NAMALWA (cell line): ENCODE data around the gene GPR158.

Experiments
- DNase-seq: peaks from one replicate; pipeline ENCODE4 v3.0.0-alpha.2; 2015; ENCODE audit warnings: low spot score

GPR158 gene

GRCh38 chr10:25578061-25578460 lies 403.3 kb downstream of the GPR158 start:
- DNase-seq, result no peak

- no peak for DNase-seq
Measured at GRCh38 chr10:25582961-25583360, 408.2 kb downstream of the GPR158 start.

- no peak for DNase-seq
Measured at GRCh38 chr10:25600651-25601050, 425.9 kb downstream of the GPR158 start.

GRCh38 chr10:25604591-25604990 lies 429.8 kb downstream of the GPR158 start:
- DNase-seq, result no peak

- DNase-seq, result no peak
Measured at GRCh38 chr10:25614652-25615051, 439.9 kb downstream of the GPR158 start.

GRCh38 chr10:25615926-25616325 lies 441.1 kb downstream of the GPR158 start:
- DNase-seq, result no peak

GRCh38 chr10:25616903-25617592 lies 442.2 kb downstream of the GPR158 start:
- no peak for DNase-seq

GRCh38 chr10:25627606-25628005 lies 452.8 kb downstream of the GPR158 start:
- no peak for DNase-seq

GRCh38 chr10:25629333-25629732 lies 454.5 kb downstream of the GPR158 start:
- no peak for DNase-seq

GRCh38 chr10:25631471-25631870 lies 456.7 kb downstream of the GPR158 start:
- DNase-seq, result no peak

GRCh38 chr10:25632802-25633201 lies 458.0 kb downstream of the GPR158 start:
- no peak for DNase-seq

GRCh38 chr10:25633542-25633941 lies 458.7 kb downstream of the GPR158 start:
- no peak for DNase-seq

- DNase-seq, result no peak
Measured at GRCh38 chr10:25639646-25640045, 464.8 kb downstream of the GPR158 start.

- DNase-seq, result no peak
Measured at GRCh38 chr10:25641595-25641994, 466.8 kb downstream of the GPR158 start.

GRCh38 chr10:25642721-25643120 lies 467.9 kb downstream of the GPR158 start:
- no peak for DNase-seq

- DNase-seq, result no peak
Measured at GRCh38 chr10:25646371-25646770, 471.6 kb downstream of the GPR158 start.

- no peak for DNase-seq
Measured at GRCh38 chr10:25651534-25651933, 476.7 kb downstream of the GPR158 start.
